ENCODE data around the gene RRAS2. TPM values are rescaled to one million over a fixed set of nuclear protein-coding genes. Genes with fewer than 3 reads are reported as not detected.

RRAS2 gene
- total RNA-seq, 1 experiment from 2014 or later = 164 TPM

DNA sequence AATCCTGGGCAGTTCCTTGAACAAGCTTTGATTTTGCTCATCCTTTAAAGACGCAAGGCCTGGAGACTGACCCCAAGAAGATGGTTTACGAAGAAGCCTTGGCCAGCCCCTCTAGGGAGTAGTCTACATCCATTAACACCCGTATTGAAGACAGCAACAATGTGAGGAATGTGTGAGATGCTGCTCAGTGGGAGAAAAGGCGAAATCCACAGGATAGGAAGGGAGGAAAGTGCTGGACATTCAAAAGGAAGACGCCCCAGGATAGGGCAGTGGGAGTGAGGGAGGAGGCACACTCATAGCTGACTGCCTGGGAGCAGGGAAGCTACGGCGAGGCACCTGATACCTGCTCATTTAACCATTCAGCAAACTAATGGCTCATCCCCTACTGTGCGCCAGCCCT is 114.1 kb downstream of the RRAS2 start:
- Mint-ChIP-seq H3K27ac (no peak overlapping the region), H3K4me3 (no peak overlapping the region), H3K36me3 (no peaks in the 10 kb centered on the region), H3K9me3 (no peaks in the 10 kb centered on the region), H3K27me3 (ENCODE audit: low read depth) (no peaks in the 10 kb centered on the region), H3K4me1 (peaks cover 28% of the 10 kb centered on the region)
- POLR2A ChIA-PET = no interaction called here
- no peak for DNase-seq (ENCODE audit: low spot score)
- no peak for TF ChIP-seq IRF2 (CRISPR knock-in tag; IDR thresholded peaks at IDR 0.05; ENCODE audit: borderline replicate concordance, low read depth)
- TF ChIP-seq, protein P1, sequence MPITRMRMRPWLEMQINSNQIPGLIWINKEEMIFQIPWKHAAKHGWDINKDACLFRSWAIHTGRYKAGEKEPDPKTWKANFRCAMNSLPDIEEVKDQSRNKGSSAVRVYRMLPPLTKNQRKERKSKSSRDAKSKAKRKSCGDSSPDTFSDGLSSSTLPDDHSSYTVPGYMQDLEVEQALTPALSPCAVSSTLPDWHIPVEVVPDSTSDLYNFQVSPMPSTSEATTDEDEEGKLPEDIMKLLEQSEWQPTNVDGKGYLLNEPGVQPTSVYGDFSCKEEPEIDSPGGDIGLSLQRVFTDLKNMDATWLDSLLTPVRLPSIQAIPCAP (CRISPR knock-in tag; IDR thresholded peaks at IDR 0.05) = no peak
- TF ChIP-seq ZNF232 (CRISPR knock-in tag; IDR thresholded peaks at IDR 0.05) = no peak
- TF ChIP-seq, protein P2, sequence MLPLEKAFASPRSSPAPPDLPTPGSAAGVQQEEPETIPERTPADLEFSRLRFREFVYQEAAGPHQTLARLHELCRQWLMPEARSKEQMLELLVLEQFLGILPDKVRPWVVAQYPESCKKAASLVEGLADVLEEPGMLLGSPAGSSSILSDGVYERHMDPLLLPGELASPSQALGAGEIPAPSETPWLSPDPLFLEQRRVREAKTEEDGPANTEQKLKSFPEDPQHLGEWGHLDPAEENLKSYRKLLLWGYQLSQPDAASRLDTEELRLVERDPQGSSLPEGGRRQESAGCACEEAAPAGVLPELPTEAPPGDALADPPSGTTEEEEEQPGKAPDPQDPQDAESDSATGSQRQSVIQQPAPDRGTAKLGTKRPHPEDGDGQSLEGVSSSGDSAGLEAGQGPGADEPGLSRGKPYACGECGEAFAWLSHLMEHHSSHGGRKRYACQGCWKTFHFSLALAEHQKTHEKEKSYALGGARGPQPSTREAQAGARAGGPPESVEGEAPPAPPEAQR (CRISPR knock-in tag; IDR thresholded peaks at IDR 0.05) = no peak
- TF ChIP-seq TEAD4 (CRISPR knock-in tag; IDR thresholded peaks at IDR 0.05) = no peak
- TF ChIP-seq ARID4B (CRISPR knock-in tag; IDR thresholded peaks at IDR 0.05; ENCODE audit: borderline replicate concordance) = no peak
- no peak for TF ChIP-seq OVOL2 (CRISPR knock-in tag; IDR thresholded peaks at IDR 0.05; ENCODE audit: borderline replicate concordance)
- TF ChIP-seq, protein P3, sequence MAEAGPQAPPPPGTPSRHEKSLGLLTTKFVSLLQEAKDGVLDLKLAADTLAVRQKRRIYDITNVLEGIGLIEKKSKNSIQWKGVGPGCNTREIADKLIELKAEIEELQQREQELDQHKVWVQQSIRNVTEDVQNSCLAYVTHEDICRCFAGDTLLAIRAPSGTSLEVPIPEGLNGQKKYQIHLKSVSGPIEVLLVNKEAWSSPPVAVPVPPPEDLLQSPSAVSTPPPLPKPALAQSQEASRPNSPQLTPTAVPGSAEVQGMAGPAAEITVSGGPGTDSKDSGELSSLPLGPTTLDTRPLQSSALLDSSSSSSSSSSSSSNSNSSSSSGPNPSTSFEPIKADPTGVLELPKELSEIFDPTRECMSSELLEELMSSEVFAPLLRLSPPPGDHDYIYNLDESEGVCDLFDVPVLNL (CRISPR knock-in tag; IDR thresholded peaks at IDR 0.05; ENCODE audit: borderline replicate concordance, low read depth) = no peak
- TF ChIP-seq, protein P4, sequence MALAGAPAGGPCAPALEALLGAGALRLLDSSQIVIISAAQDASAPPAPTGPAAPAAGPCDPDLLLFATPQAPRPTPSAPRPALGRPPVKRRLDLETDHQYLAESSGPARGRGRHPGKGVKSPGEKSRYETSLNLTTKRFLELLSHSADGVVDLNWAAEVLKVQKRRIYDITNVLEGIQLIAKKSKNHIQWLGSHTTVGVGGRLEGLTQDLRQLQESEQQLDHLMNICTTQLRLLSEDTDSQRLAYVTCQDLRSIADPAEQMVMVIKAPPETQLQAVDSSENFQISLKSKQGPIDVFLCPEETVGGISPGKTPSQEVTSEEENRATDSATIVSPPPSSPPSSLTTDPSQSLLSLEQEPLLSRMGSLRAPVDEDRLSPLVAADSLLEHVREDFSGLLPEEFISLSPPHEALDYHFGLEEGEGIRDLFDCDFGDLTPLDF (CRISPR knock-in tag; IDR thresholded peaks at IDR 0.05) = no peak
- TF ChIP-seq ZBTB21 (CRISPR knock-in tag; IDR thresholded peaks at IDR 0.05; ENCODE audit: borderline replicate concordance) = no peak
- TF ChIP-seq, protein P5, sequence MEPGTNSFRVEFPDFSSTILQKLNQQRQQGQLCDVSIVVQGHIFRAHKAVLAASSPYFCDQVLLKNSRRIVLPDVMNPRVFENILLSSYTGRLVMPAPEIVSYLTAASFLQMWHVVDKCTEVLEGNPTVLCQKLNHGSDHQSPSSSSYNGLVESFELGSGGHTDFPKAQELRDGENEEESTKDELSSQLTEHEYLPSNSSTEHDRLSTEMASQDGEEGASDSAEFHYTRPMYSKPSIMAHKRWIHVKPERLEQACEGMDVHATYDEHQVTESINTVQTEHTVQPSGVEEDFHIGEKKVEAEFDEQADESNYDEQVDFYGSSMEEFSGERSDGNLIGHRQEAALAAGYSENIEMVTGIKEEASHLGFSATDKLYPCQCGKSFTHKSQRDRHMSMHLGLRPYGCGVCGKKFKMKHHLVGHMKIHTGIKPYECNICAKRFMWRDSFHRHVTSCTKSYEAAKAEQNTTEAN (CRISPR knock-in tag; IDR thresholded peaks at IDR 0.05) = no peak
- no peak for TF ChIP-seq CREM (CRISPR knock-in tag; IDR thresholded peaks at IDR 0.05)
- TF ChIP-seq, protein P6, sequence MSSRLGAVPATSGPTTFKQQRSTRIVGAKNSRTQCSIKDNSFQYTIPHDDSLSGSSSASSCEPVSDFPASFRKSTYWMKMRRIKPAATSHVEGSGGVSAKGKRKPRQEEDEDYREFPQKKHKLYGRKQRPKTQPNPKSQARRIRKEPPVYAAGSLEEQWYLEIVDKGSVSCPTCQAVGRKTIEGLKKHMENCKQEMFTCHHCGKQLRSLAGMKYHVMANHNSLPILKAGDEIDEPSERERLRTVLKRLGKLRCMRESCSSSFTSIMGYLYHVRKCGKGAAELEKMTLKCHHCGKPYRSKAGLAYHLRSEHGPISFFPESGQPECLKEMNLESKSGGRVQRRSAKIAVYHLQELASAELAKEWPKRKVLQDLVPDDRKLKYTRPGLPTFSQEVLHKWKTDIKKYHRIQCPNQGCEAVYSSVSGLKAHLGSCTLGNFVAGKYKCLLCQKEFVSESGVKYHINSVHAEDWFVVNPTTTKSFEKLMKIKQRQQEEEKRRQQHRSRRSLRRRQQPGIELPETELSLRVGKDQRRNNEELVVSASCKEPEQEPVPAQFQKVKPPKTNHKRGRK (CRISPR knock-in tag; IDR thresholded peaks at IDR 0.05; ENCODE audit: borderline replicate concordance) = no peak
- peak; percentile 13; the same call in 1 of the 2 replicates for ATAC-seq
- CTCF ChIA-PET = interaction anchor here (1.0 kb wide), 3 partner anchors 13 to 411 kb away, joined by 3 to 6 read pairs (median 3); no protein-coding TSS in a partner anchor

Measured in WTC11 (cell line).